ENCODE data around the gene UBTD1.
"Not testable (repeated sequence)": the region's sequence is repeated elsewhere in the genome, so short reads cannot be mapped to it uniquely, and the experiment has no call there.

The UBTD1 gene

GRCh38 chr10:97517096-97517750 lies 18.5 kb downstream of the UBTD1 start:
- DNase-seq: no peak

GRCh38 chr10:97517778-97518300 lies 19.1 kb downstream of the UBTD1 start:
- no peak for DNase-seq

GRCh38 chr10:97518301-97519043 lies 19.7 kb downstream of the UBTD1 start:
- DNase-seq: no peak

- no peak for DNase-seq
These were observed 20.6 kb downstream of the UBTD1 start for GRCh38 chr10:97519342-97519741.

- no peak for DNase-seq
These were observed 21.8 kb downstream of the UBTD1 start for GRCh38 chr10:97520520-97520919.

DNA sequence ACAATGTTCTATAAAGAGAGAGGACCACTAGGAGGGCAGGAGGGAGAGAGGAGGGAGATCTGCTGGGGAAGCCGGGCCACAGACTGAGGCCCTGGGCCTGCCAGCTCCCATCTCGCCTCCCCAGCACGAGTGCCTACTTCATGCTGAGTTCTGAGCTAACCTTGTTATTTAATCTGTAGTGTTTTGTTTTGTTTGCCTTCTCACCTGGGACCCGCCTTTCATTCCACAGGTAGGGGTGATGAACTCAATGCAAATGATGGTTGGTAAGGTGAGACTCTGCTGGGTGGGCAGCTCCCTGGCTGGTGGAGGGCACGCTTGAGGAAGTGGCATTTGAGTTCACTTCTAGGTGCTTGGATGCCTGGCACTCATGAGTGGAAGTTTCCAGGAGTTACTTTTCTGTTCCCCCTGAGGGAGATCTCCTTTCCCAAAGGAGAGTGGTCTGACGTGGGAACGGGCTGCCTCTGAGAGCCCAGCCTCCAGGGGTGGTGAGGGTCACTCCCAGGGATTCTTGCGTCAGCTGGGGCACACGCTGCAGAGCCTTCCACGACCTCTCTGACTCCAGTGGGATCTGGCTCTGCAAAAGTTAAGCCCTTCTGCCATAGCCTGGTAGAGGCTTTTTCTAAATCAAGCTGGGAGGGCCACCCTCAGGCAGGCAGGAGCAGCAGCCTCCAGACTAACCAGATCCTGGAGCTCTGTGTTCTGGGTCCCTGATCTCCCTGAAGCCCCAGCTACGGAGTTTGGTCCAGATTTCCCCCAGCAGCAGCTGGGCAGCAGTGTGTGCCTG lies 22.4 kb downstream of the UBTD1 start:
- no peak for DNase-seq

- DNase-seq: no peak
These were observed 23.3 kb downstream of the UBTD1 start for GRCh38 chr10:97522071-97522470.

DNA sequence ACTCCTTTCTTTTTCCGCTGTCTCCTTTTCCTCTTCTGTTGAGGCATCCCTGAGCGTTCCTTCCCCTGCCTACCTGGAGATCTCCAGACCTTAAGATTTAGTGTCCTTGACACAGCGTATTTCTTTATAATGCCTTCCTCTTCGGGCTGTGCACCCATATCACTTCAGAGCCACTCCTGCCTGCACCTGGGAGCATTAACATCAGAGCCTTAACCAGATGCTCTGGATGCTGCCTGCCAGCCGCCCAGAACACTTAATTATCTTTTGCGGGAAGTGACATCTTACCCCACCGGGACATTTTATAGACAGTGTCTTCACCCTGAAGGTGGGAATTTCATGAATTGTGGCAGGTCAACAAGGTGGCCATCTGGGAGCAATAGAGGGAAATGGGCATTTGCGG lies 24.2 kb downstream of the UBTD1 start:
- DNase-seq: no peak

DNA sequence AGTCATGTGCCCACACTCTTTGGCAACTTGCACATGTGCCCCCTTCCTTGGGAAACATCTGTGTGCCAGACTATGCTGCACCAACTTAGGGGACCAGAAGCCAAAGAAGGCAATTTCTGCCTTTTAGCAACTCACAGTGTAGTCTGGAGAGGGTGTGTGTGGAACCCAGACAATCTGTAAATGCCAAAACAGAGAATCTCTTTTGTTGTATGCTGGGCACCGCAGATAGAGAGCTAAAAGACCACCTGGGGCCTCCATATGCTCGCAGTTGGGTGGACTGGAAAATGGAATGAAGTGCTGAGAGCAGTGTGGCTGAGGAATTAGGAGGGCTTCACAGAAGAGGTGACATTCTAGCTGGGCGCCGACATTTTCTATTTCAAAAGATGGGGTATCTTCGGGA lies 26.4 kb downstream of the UBTD1 start:
- DNase-seq: no peak

DNA sequence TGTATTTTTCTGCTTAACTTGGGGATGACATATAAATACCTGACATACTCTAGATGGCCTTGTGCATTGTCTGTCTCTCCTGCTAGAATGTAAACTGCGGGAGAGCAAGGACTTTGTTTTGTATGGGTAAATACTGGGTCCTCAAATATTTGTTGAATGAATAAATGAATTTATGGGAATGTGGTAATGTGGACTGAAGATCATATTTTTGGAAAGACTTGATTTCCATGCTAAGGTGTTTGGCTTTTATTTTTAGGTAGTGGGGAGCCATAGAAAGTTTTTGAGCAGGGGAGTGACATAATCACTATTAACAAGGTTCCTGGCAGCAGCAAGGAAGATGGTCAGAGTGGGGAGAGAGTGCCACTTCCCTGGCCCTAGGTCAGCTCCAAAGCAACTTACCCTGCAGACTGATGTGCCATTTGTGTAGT lies 27.0 kb downstream of the UBTD1 start:
- DNase-seq: no peak

DNA sequence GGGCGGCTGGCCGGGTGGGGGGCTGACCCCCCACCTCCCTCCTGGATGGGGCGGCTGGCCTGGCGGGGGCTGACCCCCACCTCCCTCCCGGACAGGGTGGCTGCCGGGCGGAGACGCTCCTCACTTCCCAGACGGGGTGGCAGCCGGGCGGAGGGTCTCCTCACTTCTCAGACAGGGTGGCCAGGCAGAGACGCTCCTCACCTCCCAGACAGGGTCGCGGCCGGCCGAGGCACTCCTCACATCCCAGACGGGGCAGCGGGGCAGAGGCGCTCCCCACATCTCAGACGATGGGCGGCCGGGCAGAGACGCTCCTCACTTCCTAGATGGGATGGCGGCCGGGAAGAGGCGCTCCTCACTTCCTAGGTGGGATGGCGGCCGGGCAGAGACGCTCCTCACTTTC lies 30.2 kb downstream of the UBTD1 start:
- not testable (repeated sequence) for DNase-seq

DNA sequence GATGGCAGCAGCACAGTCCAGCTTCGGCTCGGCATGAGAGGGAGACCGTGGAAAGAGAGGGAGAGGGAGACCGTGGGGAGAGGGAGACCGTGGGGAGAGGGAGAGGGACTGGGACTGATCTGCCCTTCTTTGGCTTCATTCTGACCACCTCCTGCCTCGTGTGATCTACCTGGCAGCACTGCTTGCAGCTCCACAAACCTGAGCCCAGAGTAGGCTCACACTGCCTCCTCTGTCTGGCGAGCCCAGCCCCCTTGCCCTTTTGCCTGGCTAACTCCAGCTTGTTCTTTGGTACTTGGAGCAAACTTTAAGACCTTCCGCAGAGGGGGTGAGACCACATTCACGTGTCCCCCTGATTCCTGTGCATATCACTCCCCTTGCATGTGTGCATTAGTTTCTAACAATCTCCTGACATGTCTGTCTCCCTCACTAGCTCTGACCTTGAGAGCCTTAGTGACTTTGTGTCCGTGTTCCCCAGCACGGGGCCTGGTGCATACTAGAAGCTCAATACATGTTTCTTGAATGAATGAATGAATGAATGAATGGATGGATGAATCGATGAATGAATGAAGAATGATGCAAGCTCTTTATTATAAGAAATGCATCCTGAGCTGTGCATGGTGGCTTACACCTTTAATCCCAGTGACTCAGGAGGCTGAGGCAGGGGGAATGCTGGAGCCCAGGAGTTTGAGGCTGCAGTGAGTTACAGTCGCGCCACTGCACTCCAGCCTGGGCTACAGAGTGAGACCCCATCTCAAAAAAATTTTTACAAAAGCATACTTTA lies 31.2 kb downstream of the UBTD1 start:
- DNase-seq: no peak

GRCh38 chr10:97531401-97531986 lies 32.8 kb downstream of the UBTD1 start:
- no peak for DNase-seq

GRCh38 chr10:97532935-97533671 lies 34.4 kb downstream of the UBTD1 start:
- peak; percentile 36 for DNase-seq

DNA sequence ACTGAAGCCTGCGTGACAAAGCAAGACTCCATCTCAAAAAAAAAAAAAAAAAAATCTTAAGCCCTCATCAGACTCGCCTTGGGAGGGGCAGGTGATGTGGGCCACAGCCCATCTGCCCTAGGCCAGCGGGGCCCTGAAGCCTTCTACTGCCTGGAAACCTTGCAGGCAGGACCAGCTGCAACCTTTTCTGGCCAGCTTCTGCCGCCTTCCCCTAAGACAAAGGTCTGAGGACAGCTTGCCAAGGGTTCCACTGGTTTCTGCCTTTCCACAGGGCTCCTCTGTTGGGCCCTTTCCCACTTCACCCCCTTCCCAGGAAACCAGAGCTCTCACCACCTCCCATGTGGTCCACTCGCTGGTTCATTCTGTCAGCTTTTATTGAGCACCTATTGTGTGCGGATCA lies 35.2 kb downstream of the UBTD1 start:
- DNase-seq: peak; percentile 70

DNA sequence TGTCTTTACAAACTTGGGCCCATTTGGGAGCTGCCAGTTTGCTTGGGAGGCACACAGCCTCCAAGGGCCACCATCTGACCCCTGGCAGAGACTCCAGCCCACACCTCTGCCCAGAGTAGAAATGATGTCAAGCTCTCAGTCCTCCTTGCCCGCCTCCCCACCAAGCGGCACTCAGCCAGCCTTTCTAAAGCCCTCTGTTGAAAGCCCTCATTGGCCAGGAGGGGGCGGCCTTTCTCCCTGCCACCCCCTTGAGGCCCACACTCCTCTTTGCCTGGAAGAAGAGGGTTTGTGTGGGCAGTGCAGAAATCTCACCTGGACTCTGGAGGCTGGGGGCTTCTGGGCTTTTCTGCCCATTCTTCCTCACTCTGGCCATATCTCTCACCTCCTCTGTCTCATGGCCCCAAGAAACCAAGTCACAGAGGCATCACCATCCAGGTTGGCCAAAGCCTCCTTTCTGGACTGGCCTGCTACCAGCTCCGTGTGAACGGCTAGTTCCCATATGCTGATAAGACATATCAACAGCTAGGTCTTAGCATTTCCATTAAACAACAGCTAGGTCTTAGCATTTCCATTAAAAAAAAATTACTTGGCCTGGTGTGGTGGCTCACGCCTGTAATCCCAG lies 36.1 kb downstream of the UBTD1 start:
- DNase-seq: peak; percentile 82

DNA sequence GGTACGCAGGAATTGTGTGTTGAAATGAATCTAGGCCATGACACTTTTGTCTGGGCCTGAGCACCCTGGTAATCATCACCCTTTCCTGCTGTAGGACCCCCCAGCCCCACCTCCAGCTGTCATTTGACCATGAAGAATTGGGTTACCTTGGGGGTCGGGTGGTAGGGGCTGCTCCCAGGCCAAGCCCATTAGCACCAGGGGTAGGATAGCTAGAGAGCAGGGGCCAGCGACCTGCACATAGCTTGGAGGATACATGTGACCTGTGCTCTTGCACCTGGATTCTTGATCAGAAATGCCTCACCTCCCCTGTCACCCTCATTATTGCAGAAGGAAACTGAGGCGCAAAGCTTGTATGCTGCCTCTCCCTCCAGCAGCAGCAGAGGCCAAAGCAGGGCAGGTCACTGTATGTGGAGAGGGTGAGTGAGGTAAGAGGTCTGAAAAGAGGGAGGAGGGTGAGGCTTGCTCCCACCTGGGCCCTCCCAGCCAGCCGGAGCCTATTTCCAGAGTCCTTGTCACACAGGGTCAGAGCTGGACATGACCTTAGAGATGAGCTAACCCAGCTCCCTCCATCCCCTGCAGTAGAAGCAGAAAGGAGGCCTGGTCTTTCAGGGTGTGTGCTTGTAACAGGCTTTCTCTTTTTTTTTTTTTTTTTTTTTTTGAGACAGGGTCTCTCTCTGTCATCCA lies 38.6 kb downstream of the UBTD1 start:
- no peak for DNase-seq

GRCh38 chr10:97538411-97538810 lies 39.7 kb downstream of the UBTD1 start:
- no peak for DNase-seq

DNA sequence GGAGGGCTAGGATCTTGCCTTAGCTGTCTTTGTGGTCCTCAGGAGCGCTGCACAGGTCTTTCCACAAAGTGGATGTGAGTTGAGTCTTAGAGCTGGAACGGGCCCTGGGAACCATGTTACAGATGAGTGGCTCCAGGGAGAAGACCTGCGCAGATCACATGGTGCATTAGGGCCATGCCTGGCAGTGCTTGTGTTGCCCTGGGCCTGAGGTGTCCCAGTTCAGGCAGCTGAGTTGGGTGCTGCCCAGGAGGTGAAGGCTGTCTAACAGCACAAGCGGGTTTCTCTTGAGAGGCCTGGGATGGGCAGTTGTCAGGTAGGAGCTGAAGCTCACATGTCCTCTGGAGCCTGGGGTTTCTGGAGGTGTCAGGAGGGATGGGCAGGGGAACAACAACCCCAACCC lies 40.1 kb downstream of the UBTD1 start:
- DNase-seq: no peak

DNA sequence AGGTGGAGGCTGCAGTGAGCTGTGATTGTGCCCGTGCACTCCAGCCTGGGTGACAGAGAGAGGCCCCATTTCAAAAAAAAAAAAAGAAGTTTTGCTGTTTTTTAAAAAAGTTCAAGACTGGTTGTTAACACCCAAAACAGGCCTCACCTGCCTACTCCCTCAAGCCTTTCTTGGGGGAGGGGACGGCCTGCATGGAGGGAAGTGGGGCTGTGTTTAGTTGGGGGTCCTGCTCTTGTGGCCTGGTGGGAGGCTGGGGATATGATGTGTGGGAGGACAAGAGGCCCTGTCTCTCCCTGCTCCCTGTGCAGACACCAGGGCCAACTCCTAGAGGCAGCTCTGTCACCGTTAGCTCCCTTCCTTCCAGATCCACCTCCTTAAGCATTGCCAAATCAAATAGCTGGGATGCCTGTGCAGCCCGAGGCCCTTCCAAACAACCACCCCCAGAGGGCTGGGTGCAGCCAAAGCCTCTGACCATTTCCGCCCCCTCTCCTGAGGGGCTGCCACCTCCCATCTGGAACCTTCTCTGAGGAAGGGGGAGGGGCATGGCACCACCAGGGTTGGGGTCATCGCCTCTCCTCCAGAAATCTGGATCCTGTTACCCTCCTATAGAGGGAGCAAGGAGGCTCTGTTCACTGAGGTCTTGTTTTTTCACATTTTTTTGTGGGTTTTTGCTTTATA lies 40.9 kb downstream of the UBTD1 start:
- no peak for DNase-seq

Measured in midbrain (tissue), 1 donor.